Natural killer cell treated with Interleukin-12 subunit alpha and Interleukin-12 subunit beta and Interleukin-15 and Interleukin-18, amount 100 ng/mL, for 72 hours (primary cell): ENCODE measurements around the gene WBP11. TPM values are rescaled to one million over a fixed set of nuclear protein-coding genes. Genes with fewer than 3 reads are reported as not detected.
"Not testable (repeated sequence)": the region's sequence is repeated elsewhere in the genome, so short reads cannot be mapped to it uniquely, and the experiment has no call there.

Experiments
- ATAC-seq, 2 donors: fragments of 150-1000 bp; cut with Tn5 transposase in 1 of 2; sonication (Bioruptor Pico), chemical (Tn5 transposase) in 1 of 2; 2 replicates each; pipeline ENCODE4 v1.10.0; 2021
- DNase-seq: peaks from one replicate; pipeline ENCODE4 v3.0.0; 2022; ENCODE audit warnings: low spot score
- H3K27ac Mint-ChIP-seq, 2 donors: 1 replicate in 1 of 2; 2 replicates in 1 of 2; pipeline ENCODE4 v1.8.0; 2022; ENCODE audit warnings: mixed read lengths in 2 of 2, mild to moderate bottlenecking in 1 of 2, moderate library complexity in 1 of 2
- H3K27me3 Mint-ChIP-seq, 2 donors: 1 replicate in 1 of 2; 2 replicates in 1 of 2; pipeline ENCODE4 v1.8.0; 2022; ENCODE audit warnings: mixed read lengths in 2 of 2
- H3K36me3 Mint-ChIP-seq: one replicate; pipeline ENCODE4 v1.8.0; 2022; ENCODE audit warnings: mixed read lengths
- H3K4me1 Mint-ChIP-seq, 2 donors: 1 replicate in 1 of 2; 2 replicates in 1 of 2; pipeline ENCODE4 v1.8.0; 2022; ENCODE audit warnings: low read depth in 2 of 2, mixed read lengths in 2 of 2, mild to moderate bottlenecking in 1 of 2
- H3K4me3 Mint-ChIP-seq: one replicate; pipeline ENCODE4 v1.8.0; 2022; ENCODE audit warnings: mixed read lengths
- H3K9me3 Mint-ChIP-seq: 2 replicates; pipeline ENCODE4 v1.8.0; 2022; ENCODE audit warnings: mixed read lengths
- total RNA-seq, 2 donors: library from RNA; stranded (reverse); gene quantifications; one replicate each; pipeline ENCODE4 v1.2.3, GENCODE V29; 2022

WBP11 gene
- total RNA-seq, 2 donors from 2014 or later: 74.0 to 96.2 TPM

GRCh38 chr12:14759711-14760280, 43.5 kb downstream of the WBP11 start:
- H3K36me3 Mint-ChIP-seq, H3K4me3 Mint-ChIP-seq, DNase-seq, H3K9me3 Mint-ChIP-seq, H3K27me3 Mint-ChIP-seq, ATAC-seq, H3K27ac Mint-ChIP-seq: not testable (repeated sequence)
- peaks cover 9 to 17% of the 10 kb centered on the region in 2 donors for H3K4me1 Mint-ChIP-seq

- no peak for DNase-seq
- H3K4me3 Mint-ChIP-seq: no peak overlapping the region
- no peak for ATAC-seq
- peaks cover 7 to 12% of the 10 kb centered on the region in 2 donors for H3K4me1 Mint-ChIP-seq
- H3K9me3 Mint-ChIP-seq: no peaks in the 10 kb centered on the region
- H3K36me3 Mint-ChIP-seq: no peaks in the 10 kb centered on the region
- peak overlapping the region in 1 of 2 donors; percentile 2 for H3K27ac Mint-ChIP-seq
- no peaks in the 10 kb centered on the region for H3K27me3 Mint-ChIP-seq
Measured at GRCh38 chr12:14756334-14757143, 46.7 kb downstream of the WBP11 start.

DNA sequence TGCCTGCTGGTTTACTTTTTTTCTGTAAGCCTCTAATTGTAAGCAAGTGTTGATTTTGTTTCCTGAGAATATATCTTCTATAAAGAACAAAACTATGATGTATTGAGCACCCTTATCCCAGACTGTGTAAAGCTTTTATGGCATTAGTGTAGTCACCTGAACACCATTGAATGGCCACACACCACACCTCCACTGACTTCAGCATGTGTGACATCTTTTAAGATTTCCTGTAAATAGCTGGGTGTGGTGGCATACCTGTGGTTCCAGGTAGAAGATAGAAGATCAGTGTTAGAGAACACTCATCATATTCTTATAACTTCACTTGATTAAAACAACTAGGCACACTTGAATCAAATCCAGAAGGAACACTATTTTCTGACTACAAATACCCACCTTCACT, 51.3 kb downstream of the WBP11 start:
- Mint-ChIP-seq H3K4me1 (peaks cover 4 to 11% of the 10 kb centered on the region in 2 donors), H3K27me3 (no peaks in the 10 kb centered on the region), H3K27ac (no peak overlapping the region), H3K36me3 (peaks cover 6% of the 10 kb centered on the region), H3K4me3 (no peak overlapping the region), H3K9me3 (no peaks in the 10 kb centered on the region)
- ATAC-seq (no peak), DNase-seq (no peak)

GRCh38 chr12:14743061-14743460, 60.2 kb downstream of the WBP11 start:
- DNase-seq: no peak
- H3K27me3 Mint-ChIP-seq: no peaks in the 10 kb centered on the region
- peaks cover 4% of the 10 kb centered on the region for H3K9me3 Mint-ChIP-seq
- ATAC-seq: no peak
- H3K27ac Mint-ChIP-seq: no peak overlapping the region
- H3K36me3 Mint-ChIP-seq: peaks cover 29% of the 10 kb centered on the region
- no peak overlapping the region for H3K4me3 Mint-ChIP-seq
- H3K4me1 Mint-ChIP-seq: no peaks in the 10 kb centered on the region

- Mint-ChIP-seq H3K27ac (no peak overlapping the region), H3K4me1 (no peaks in the 10 kb centered on the region), H3K27me3 (no peaks in the 10 kb centered on the region), H3K9me3 (peaks cover 4% of the 10 kb centered on the region), H3K36me3 (peaks cover 23% of the 10 kb centered on the region), H3K4me3 (no peak overlapping the region)
- DNase-seq: no peak
- no peak for ATAC-seq
Measured at GRCh38 chr12:14741942-14742341, 61.3 kb downstream of the WBP11 start.

DNA sequence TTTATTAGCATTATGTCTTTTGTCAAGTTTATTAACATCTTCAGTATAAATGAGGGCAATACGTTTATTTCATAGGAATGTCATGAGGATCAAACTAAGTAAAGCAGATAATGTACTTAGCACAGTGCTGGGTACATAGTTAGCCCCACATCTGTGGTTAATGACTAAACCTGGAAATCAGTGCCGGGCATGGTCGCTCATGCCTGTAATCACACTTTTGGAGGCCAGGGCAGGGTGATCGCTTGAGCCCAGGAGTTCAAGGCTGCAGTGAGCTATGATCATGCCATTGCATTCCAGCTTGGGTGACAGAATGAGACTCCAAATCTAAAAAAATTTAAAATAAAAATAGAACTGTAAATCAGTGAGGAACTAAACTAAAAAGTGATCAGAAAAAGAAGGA, 62.1 kb downstream of the WBP11 start:
- Mint-ChIP-seq H3K9me3 (peaks cover 4% of the 10 kb centered on the region), H3K4me3 (no peak overlapping the region), H3K27ac (no peak overlapping the region), H3K4me1 (no peaks in the 10 kb centered on the region), H3K27me3 (no peaks in the 10 kb centered on the region), H3K36me3 (peaks cover 19% of the 10 kb centered on the region)
- no peak for ATAC-seq
- no peak for DNase-seq

- not testable (repeated sequence) for H3K36me3 Mint-ChIP-seq, H3K27ac Mint-ChIP-seq, ATAC-seq
Measured at GRCh38 chr12:14736441-14736840, 66.8 kb downstream of the WBP11 start.

More at GRCh38 chr12:14736441-14736840, 66.8 kb downstream of the WBP11 start:
- not testable (repeated sequence) for H3K9me3 Mint-ChIP-seq, H3K4me1 Mint-ChIP-seq, H3K27me3 Mint-ChIP-seq, H3K4me3 Mint-ChIP-seq, DNase-seq

Other genes with a start within 250 kb of the WBP11 start
- not detected for gene PLBD1, start 235.6 kb downstream of the WBP11 start, total RNA-seq
- not detected for gene GUCY2C, start 106.9 kb downstream of the WBP11 start, total RNA-seq
- gene C12orf60, start 192 bp upstream of the WBP11 start, total RNA-seq: 1 to 10 TPM; 1.4 to 2.3 TPM
- gene SMCO3, start 10.7 kb upstream of the WBP11 start, total RNA-seq: not detected
- gene ART4, start 40.0 kb upstream of the WBP11 start, total RNA-seq: not detected
- gene MGP, start 82.4 kb upstream of the WBP11 start, total RNA-seq: not detected
- gene ERP27, start 135.1 kb upstream of the WBP11 start, total RNA-seq: 1 to 10 TPM; 3.2 to 3.7 TPM
- gene ARHGDIB, start 158.1 kb upstream of the WBP11 start, total RNA-seq: 100 to 1,000 TPM; 412 to 543 TPM
- gene PDE6H, start 169.6 kb upstream of the WBP11 start, total RNA-seq: not detected